ENCODE results near the gene RAB31. TPM values are rescaled to one million over a fixed set of nuclear protein-coding genes. Genes with fewer than 3 reads are reported as not detected.

Gene RAB31
- total RNA-seq, 1 donor from 2014 or later = 36.0 TPM

- H3K36me3 Mint-ChIP-seq (ENCODE audit: low read depth) = peaks cover 5% of the 10 kb centered on the region
- H3K27me3 Mint-ChIP-seq = no peaks in the 10 kb centered on the region
- no peaks in the 10 kb centered on the region for H3K9me3 Mint-ChIP-seq
- H3K4me3 Mint-ChIP-seq = no peak overlapping the region
- H3K4me1 Mint-ChIP-seq = peaks cover 28% of the 10 kb centered on the region
- TF ChIP-seq CTCF (IDR thresholded peaks at IDR 0.05) = no peak
- ChIA-PET CTCF (interaction anchor here (0.7 kb wide), 1 partner anchor 15 kb away, joined by 3 read pairs; no protein-coding TSS in a partner anchor), POLR2A (no interaction called here)
- intact Hi-C loops (cut with micrococcal nuclease) = no loop called here
- ATAC-seq (ENCODE audit: low read depth) (no peak), DNase-seq (no peak)
- no peak overlapping the region for H3K27ac Mint-ChIP-seq
These were observed 47.0 kb downstream of the RAB31 start for GRCh38 chr18:9755110-9755509.

DNA sequence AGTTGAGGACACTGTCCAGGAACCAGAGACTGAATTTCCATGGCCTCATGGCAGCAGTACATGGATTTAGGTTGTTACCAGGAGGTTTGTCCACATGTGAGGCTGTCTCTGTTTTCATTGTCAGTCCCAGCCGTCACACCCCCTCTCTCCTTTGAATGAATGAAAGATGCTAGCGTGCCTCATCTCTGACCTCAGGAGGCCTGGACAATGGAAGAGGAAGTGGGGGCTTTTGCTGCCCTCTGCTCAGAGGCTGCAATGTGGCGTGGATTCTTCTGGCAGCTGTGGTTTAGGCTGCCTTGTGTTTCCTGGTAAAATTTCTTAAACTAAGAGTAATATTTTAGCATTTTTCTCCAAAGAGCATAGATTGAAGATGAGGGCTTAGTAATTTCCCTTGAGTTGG is 47.5 kb downstream of the RAB31 start:
- Mint-ChIP-seq H3K27me3 (no peaks in the 10 kb centered on the region), H3K9me3 (no peaks in the 10 kb centered on the region), H3K27ac (no peak overlapping the region), H3K4me3 (no peak overlapping the region), H3K4me1 (peaks cover 28% of the 10 kb centered on the region), H3K36me3 (ENCODE audit: low read depth) (peaks cover 5% of the 10 kb centered on the region)
- TF ChIP-seq CTCF (IDR thresholded peaks at IDR 0.05) = no peak
- ATAC-seq (ENCODE audit: low read depth) (no peak), DNase-seq (no peak)
- ChIA-PET POLR2A (no interaction called here), CTCF (interaction anchor here (0.7 kb wide), 1 partner anchor 14 kb away, joined by 3 read pairs; no protein-coding TSS in a partner anchor)
- intact Hi-C loops (cut with micrococcal nuclease) = no loop called here

GRCh38 chr18:9756271-9756932 is 48.3 kb downstream of the RAB31 start:
- Mint-ChIP-seq H3K9me3 (no peaks in the 10 kb centered on the region), H3K27me3 (no peaks in the 10 kb centered on the region), H3K36me3 (ENCODE audit: low read depth) (peaks cover 5% of the 10 kb centered on the region), H3K27ac (no peak overlapping the region), H3K4me1 (peaks cover 28% of the 10 kb centered on the region), H3K4me3 (no peak overlapping the region)
- CTCF ChIA-PET = no interaction called here
- ATAC-seq (ENCODE audit: low read depth) (no peak), DNase-seq (no peak)
- intact Hi-C loops (cut with micrococcal nuclease) = no loop called here
- no peak for TF ChIP-seq CTCF (IDR thresholded peaks at IDR 0.05)
- POLR2A ChIA-PET = no interaction called here

DNA sequence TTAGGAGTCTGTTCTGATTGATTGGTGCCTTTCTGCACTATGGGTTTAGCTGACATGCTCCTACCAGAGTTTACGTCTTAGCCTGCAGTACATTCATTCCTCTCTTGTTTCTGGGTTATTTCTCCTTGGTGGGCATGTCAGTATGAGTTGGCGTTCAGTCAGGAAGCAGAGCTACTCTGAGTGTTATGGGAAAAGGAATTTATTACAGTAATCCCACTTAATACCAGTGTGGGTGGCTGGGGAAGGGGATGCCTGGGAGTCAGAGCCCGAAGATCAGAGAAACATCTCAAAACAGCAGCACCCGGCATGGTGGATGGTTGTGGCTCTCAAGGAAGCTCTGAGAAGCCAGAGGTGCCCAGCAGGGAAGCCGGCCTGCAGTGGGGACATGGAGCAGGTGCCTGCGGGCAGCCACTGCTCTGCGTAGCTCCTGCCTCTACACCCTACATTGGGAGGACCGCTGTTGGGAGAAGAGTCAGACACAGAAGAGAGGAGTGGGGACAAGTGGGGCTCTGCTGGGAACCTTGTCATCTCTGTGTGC is 48.9 kb downstream of the RAB31 start:
- ATAC-seq (ENCODE audit: low read depth) (no peak), DNase-seq (no peak)
- intact Hi-C loops (cut with micrococcal nuclease) = no loop called here
- Mint-ChIP-seq H3K27ac (no peak overlapping the region), H3K9me3 (no peaks in the 10 kb centered on the region), H3K4me1 (peaks cover 28% of the 10 kb centered on the region), H3K36me3 (ENCODE audit: low read depth) (peaks cover 5% of the 10 kb centered on the region), H3K27me3 (no peaks in the 10 kb centered on the region), H3K4me3 (no peak overlapping the region)
- TF ChIP-seq CTCF (IDR thresholded peaks at IDR 0.05) = no peak
- ChIA-PET POLR2A (no interaction called here), CTCF (no interaction called here)

DNA sequence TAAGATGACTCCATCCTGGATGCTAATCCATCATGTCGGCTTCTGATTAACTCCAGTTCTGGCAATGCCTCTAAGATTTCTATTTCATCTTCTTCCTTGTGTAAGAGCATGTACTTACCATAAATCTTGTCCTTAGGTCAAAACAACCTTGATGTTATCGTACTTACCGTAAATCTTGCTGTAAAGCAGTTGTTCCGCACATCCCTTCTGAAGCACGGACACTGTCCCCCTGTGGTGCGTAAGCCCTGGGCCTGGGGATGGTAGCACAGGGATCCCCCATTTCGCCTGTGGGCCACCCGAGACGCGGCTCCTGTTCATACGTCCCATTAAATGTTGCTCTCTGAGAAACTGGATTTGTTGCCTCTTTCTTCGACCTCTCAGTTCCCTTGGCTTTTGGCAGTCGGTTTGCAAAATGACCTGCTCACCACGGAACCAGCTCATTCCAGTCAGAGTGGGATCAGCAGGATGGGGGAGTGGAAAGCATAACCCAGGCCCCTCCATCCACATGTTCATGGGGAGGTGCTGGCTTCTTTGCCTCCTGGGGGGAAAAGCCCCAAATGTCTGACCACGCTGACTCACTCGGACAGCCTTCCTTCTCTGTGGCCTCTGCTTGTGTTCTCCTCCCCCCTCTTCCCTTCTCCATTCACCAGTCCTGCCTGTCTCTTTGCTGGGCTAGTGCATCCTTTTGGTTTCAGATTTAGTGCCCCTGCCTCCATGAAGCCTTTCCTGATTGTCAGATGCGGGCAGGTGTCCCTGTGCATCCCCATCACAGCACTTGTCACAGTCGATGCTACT is 49.9 kb downstream of the RAB31 start:
- Mint-ChIP-seq H3K27ac (no peak overlapping the region), H3K36me3 (ENCODE audit: low read depth) (peaks cover 9% of the 10 kb centered on the region), H3K4me3 (no peak overlapping the region), H3K4me1 (peaks cover 28% of the 10 kb centered on the region), H3K27me3 (no peaks in the 10 kb centered on the region), H3K9me3 (peaks cover under 1% of the 10 kb centered on the region)
- DNase-seq (no peak), ATAC-seq (ENCODE audit: low read depth) (no peak)
- ChIA-PET CTCF (interaction anchor here (0.7 kb wide), 1 partner anchor 13 kb away, joined by 3 read pairs; no protein-coding TSS in a partner anchor), POLR2A (no interaction called here)
- no peak for TF ChIP-seq CTCF (IDR thresholded peaks at IDR 0.05)
- intact Hi-C loops (cut with micrococcal nuclease) = no loop called here
